ENCODE measurements around the gene RALB.
"Not testable (repeated sequence)": the region's sequence is repeated elsewhere in the genome, so short reads cannot be mapped to it uniquely, and the experiment has no call there.

The RALB gene

DNA sequence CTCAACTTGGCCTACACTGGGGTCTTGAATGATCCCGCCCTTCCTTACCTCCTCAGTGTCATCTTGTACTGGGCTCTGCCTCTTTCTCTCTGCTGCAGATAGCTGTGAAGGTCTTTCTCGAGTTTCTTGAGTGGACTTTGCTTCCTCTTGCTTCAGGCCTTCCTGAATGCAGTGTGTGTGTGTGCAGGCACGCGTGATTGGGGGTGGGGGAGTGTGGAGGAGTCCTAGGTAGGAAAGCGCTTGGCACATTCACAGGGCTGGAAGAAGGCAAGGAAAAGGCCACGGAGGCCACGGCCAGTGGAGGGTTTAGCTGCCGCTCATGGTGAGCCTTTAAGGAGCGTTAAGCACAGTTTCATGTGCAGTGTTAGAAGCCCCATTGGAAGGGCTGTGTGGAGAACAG lies 5.5 kb downstream of the RALB start:
- no peak for DNase-seq (ENCODE audit: extremely low read depth, low read depth)
- TF ChIP-seq CTCF (IDR thresholded peaks at IDR 0.05; ENCODE audit: low read depth, low read length) = no peak

DNA sequence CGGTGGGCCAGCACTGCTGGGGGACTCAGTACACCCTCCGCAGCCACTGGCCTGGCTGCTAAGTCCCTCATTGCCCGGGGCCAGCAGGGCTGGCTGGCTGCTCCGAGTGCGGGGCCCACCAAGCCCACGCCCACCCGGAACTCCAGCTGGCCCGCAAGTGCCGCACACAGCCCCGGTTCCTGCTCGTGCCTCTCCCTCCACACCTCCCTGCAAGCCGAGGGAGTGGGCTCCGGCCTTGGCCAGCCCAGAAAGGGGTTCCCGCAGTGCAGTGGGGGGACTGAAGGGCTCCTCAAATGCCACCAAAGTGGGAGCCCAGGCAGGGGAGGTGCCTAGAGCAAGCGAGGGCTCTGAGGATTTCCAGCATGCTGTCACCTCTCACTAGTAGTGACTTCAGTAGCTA lies 7.3 kb downstream of the RALB start:
- DNase-seq (ENCODE audit: extremely low read depth, low read depth) = not testable (repeated sequence)

- DNase-seq (ENCODE audit: extremely low read depth, low read depth) = no peak
- TF ChIP-seq CTCF (IDR thresholded peaks at IDR 0.05; ENCODE audit: low read depth, low read length) = no peak
Observed at GRCh38 chr2:120260736-120261135, 8.1 kb downstream of the RALB start.

DNA sequence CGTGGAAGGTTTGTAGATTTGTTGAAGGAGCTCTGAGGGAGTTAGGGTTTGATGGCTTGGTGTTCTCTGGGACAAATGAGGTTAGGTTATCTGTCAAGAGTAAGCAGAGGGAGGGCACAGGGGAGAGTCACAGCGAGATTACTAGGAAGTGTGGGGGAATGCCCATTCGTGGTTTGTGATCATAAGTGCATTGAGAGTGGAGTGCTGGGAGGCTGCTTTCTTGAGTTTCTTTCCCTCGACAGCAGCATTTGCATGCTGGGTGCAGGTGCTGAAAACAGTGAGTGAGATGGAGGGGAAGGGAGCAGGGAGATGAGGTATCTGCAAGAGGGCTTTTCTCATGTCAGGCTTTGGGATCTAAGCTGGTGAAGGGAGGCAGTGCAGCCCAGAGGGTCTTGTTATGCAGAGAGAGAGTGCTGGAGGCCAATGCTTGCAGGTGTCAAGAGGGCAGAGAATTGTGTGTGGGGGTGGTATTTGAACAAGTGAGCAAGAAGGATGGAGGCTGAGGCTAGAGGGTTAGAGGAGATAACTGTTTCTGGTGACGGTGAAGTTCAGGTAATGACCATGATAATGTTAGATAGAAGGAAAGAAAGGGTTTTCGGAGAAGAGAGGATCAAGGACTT lies 8.8 kb downstream of the RALB start:
- TF ChIP-seq CTCF (IDR thresholded peaks at IDR 0.05; ENCODE audit: low read depth, low read length) = no peak
- DNase-seq (ENCODE audit: extremely low read depth, low read depth) = no peak

- TF ChIP-seq CTCF (IDR thresholded peaks at IDR 0.05; ENCODE audit: low read depth, low read length) = no peak
- DNase-seq (ENCODE audit: extremely low read depth, low read depth) = no peak
Observed at GRCh38 chr2:120262150-120262549, 9.5 kb downstream of the RALB start.

DNA sequence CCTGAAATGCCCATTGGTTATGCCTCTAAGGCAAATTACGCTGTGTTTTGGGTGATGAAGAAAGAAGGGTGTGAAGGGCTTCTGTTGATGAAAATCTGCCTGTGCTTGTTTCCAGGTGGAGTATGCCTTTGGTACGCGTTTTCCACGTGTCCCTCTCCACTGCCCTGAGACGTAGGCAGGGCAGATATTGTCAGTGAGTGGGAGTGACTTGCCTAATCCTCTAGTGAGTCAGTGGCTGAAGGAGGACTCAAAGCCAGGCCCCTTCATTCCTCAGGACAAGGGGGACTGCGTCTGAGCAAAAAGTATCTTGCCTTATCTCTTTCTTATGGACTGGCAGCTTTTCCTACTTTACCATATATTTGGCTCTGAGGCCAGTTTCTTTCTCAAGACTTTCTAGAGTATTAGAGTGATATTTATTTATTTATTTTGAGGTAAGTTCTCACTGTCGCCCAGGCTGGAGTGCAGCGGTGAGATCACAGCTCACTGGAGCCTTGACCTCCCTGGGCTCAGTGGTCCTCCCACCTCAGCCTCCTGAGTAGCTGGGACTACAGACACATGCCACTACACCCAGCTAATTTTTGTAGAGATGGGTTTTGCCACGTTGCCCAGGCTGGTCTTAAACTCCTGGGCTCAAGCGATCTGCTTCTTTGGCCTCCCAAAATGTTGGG lies 10.2 kb downstream of the RALB start:
- TF ChIP-seq CTCF (IDR thresholded peaks at IDR 0.05; ENCODE audit: low read depth, low read length) = no peak
- DNase-seq (ENCODE audit: extremely low read depth, low read depth) = no peak

- no peak for TF ChIP-seq CTCF (IDR thresholded peaks at IDR 0.05; ENCODE audit: low read depth, low read length)
- DNase-seq (ENCODE audit: extremely low read depth, low read depth) = no peak
Observed at GRCh38 chr2:120265006-120265405, 12.4 kb downstream of the RALB start.

DNA sequence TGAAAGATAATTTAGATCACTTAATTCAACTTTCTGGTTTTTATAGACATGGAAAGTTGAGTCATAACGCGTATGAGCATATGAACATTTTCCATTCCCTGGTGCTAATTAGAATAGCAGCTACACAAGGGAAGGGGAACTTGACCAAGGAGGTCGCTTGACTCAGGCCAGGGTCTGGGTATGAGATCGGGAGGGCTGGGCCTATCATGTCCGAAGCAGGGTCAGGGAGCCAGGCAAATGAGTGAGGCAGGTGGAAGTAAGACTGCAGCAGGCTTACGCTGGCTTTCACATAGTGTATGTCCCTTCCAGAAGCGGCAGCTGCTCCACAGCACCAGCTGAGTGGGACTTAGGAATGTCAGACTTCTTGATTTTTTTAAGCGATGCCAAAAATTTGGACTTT lies 14.7 kb downstream of the RALB start:
- no peak for TF ChIP-seq CTCF (IDR thresholded peaks at IDR 0.05; ENCODE audit: low read depth, low read length)
- no peak for DNase-seq (ENCODE audit: extremely low read depth, low read depth)
